DLD1 (cell line): ENCODE measurements around the gene CCDC92B.
"Not testable (repeated sequence)": the region's sequence is repeated elsewhere in the genome, so short reads cannot be mapped to it uniquely, and the experiment has no call there.

Source experiments
- in situ Hi-C: cut with HindIII; loops from 2 replicates; pipeline ENCODE4 v1.10.0; 2017; ENCODE audit warnings: low sequenced_read_pairs

The CCDC92B gene

GRCh38 chr17:2749058-2749783 is at the start of gene CCDC92B:
CCDC92B (minus strand) TSS chr17:2749652; CDS start chr17:2735145, 14,507 bp downstream.
- in situ Hi-C loops, result no loop called here

- in situ Hi-C loops, result no loop called here
These were observed 49.2 kb upstream of the CCDC92B start for GRCh38 chr17:2798678-2799077.

GRCh38 chr17:2798188-2798587 is 48.7 kb upstream of the CCDC92B start:
- in situ Hi-C loops, result no loop called here

- in situ Hi-C loops, result no loop called here
These were observed 48.2 kb upstream of the CCDC92B start for GRCh38 chr17:2797637-2798036.

GRCh38 chr17:2797226-2797625 is 47.8 kb upstream of the CCDC92B start:
- in situ Hi-C loops, result no loop called here

GRCh38 chr17:2796164-2797125 is 47.0 kb upstream of the CCDC92B start, which contains the start of gene RAP1GAP2:
RAP1GAP2 (plus strand) TSS chr17:2796438; CDS start chr17:2796528, 90 bp downstream.
- in situ Hi-C loops, result no loop called here

- in situ Hi-C loops, result no loop called here
These were observed 46.1 kb upstream of the CCDC92B start for GRCh38 chr17:2795441-2796163.

- in situ Hi-C loops, result no loop called here
These were observed 44.8 kb upstream of the CCDC92B start for GRCh38 chr17:2794111-2794803.

GRCh38 chr17:2792366-2793169 is 43.1 kb upstream of the CCDC92B start:
- in situ Hi-C loops, result no loop called here

- in situ Hi-C loops, result no loop called here
These were observed 40.2 kb upstream of the CCDC92B start for GRCh38 chr17:2789700-2790099.

- in situ Hi-C loops, result no loop called here
These were observed 36.9 kb upstream of the CCDC92B start for GRCh38 chr17:2786176-2786881.

GRCh38 chr17:2785376-2785775 is 35.9 kb upstream of the CCDC92B start:
- in situ Hi-C loops, result not testable (repeated sequence)

- in situ Hi-C loops, result no loop called here
These were observed 35.4 kb upstream of the CCDC92B start for GRCh38 chr17:2784864-2785263.

- in situ Hi-C loops, result no loop called here
These were observed 34.0 kb upstream of the CCDC92B start for GRCh38 chr17:2783310-2784030.

GRCh38 chr17:2782055-2782454 is 32.6 kb upstream of the CCDC92B start:
- in situ Hi-C loops, result no loop called here

- in situ Hi-C loops, result not testable (repeated sequence)
These were observed 32.1 kb upstream of the CCDC92B start for GRCh38 chr17:2781598-2781997.

GRCh38 chr17:2780931-2781454 is 31.5 kb upstream of the CCDC92B start:
- in situ Hi-C loops, result no loop called here

- in situ Hi-C loops, result no loop called here
These were observed 30.8 kb upstream of the CCDC92B start for GRCh38 chr17:2780256-2780655.
